A673 (cell line): ENCODE results near the gene XRCC6. TPM values are rescaled to one million over a fixed set of nuclear protein-coding genes. Genes with fewer than 3 reads are reported as not detected.
A peak's percentile ranks its signal among the peaks of the same experiment; 100 is the strongest.

Experiments
- BruUV-seq: library from RNA; stranded (reverse); fragments of 400-500 nt; replicated peaks from 2 replicates; lab custom pipeline; 2021; lab: Mats Ljungman, UMichigan
- CTCF ChIA-PET: fragments of 300-600 bp; sonication (Branson Sonifier 250); formaldehyde crosslinking; loops from one replicate; lab custom pipeline; 2022; ENCODE audit warnings: antibody characterized with exemption; lab: Charles Lee
- POLR2A ChIA-PET: fragments of 300-600 bp; sonication (Branson Sonifier 250); formaldehyde crosslinking; loops from one replicate; lab custom pipeline; 2022; ENCODE audit warnings: antibody characterized with exemption; ENCODE audit not compliant: low non-redundant PET; lab: Charles Lee
- DNase-seq: peaks from one replicate; pipeline ENCODE4 v3.0.0-alpha.2; 2015; ENCODE audit warnings: low spot score
- H3K27ac ChIP-seq: fragments of 200-600 bp; sonication (generic); 2 replicates; pipeline ENCODE4 v1.5.1; 2016; ENCODE audit warnings: mixed run types, low read depth, mild to moderate bottlenecking, mixed read lengths, antibody characterized with exemption, low read length; ENCODE audit not compliant: poor library complexity, severe bottlenecking
- H3K27me3 ChIP-seq: fragments of 200-600 bp; sonication (generic); replicated peaks from 2 replicates; pipeline ENCODE4 v1.6.1; 2017; ENCODE audit warnings: mixed run types, low read depth, mild to moderate bottlenecking, mixed read lengths, antibody characterized with exemption, low read length; ENCODE audit not compliant: insufficient read depth, poor library complexity
- H3K36me3 ChIP-seq: fragments of 200-600 bp; sonication (generic); 2 replicates; pipeline ENCODE4 v1.6.1; 2016; ENCODE audit warnings: mixed run types, mild to moderate bottlenecking, mixed read lengths, antibody characterized with exemption, low read length; ENCODE audit not compliant: insufficient read depth, poor library complexity, severe bottlenecking
- H3K4me1 ChIP-seq: fragments of 200-600 bp; sonication (generic); 2 replicates; pipeline ENCODE4 v1.6.1; 2017; ENCODE audit warnings: mixed run types, mild to moderate bottlenecking, mixed read lengths, antibody characterized with exemption, low read length; ENCODE audit not compliant: insufficient read depth, poor library complexity, severe bottlenecking
- H3K4me3 ChIP-seq: fragments of 200-600 bp; sonication (generic); 2 replicates; pipeline ENCODE4 v1.5.1; 2016; ENCODE audit warnings: low read depth, mixed run types, mild to moderate bottlenecking, mixed read lengths, low read length; ENCODE audit not compliant: poor library complexity, severe bottlenecking
- H3K9me3 ChIP-seq: fragments of 200-600 bp; sonication (generic); 2 replicates; pipeline ENCODE4 v1.6.1; 2016; ENCODE audit warnings: mixed run types, low read depth, mild to moderate bottlenecking, mixed read lengths, antibody characterized with exemption, low read length; ENCODE audit not compliant: poor library complexity, severe bottlenecking
- EZH2 ChIP-seq: fragments of 200-600 bp; sonication (generic); IDR thresholded peaks from 2 replicates; pipeline ENCODE4 v1.6.1; 2017; ENCODE audit warnings: borderline replicate concordance, low read depth, mild to moderate bottlenecking, mixed read lengths, antibody characterized with exemption, low read length; ENCODE audit not compliant: poor library complexity, severe bottlenecking
- intact Hi-C: fragments of 100-400 bp; cut with micrococcal nuclease; formaldehyde crosslinking; loops from one replicate; pipeline ENCODE4 v1.10.0; 2022; ENCODE audit not compliant: unreplicated experiment
- total RNA-seq: library from RNA; stranded (reverse); gene quantifications from 2 replicates; pipeline ENCODE4 v1.2.3, GENCODE V29; 2021
- TF ChIP-seq, protein P1 (sequence below): fragments of 300-800, 200-600 bp; sonication (generic); conservative IDR thresholded peaks from 2 replicates; pipeline ENCODE4 v1.5.1; 2017; ENCODE audit warnings: low read depth, mild to moderate bottlenecking, antibody characterized with exemption, low read length, moderate library complexity, mixed read lengths

The XRCC6 gene
- total RNA-seq, 1 experiment from 2014 or later: 558 TPM

DNA sequence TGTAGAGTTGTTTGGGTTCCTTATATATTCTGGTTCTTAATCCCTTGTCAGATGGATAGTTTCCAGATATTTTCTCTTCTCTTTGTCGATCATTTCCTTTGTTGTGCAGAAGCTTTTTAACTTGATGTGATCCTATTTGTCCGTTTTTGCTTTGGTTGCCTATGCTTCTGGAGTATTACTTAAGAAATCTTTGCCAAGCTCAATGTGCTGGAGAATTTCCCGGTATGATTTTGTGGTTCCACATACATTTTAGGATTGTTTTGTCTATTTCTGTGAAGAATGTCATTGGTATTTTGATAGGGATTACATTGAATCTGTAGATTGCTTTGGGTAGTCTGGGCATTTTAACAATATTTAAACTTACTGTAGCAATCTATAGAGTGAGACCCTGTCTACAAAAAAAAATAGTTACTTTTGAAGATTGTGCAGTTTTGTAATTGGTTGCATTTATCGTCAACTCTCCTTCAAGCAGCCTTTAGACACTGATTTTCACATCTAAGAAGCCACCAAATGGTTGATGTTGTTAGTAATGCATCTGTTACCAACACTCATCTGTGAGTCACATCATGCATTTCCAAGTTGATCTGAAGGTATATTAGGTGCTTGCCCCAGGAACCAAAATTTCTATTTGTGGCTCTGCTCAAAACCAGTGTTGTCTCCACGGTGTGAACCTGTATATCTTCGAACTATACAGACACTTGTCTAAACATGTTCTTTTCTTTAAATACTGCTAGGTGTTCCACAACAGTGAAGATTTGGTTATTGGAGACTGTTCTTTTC lies 21.4 kb downstream of the XRCC6 start:
- Histone ChIP-seq H3K27me3 (no peaks in the 10 kb centered on the region), H3K9me3 (no peaks in the 10 kb centered on the region), H3K4me1 (no peaks in the 10 kb centered on the region), H3K36me3 (peaks cover 94% of the 10 kb centered on the region), H3K27ac (no peak overlapping the region), H3K4me3 (no peak overlapping the region)
- ChIA-PET CTCF (no interaction called here), POLR2A (no interaction called here)
- TF ChIP-seq, protein P1, sequence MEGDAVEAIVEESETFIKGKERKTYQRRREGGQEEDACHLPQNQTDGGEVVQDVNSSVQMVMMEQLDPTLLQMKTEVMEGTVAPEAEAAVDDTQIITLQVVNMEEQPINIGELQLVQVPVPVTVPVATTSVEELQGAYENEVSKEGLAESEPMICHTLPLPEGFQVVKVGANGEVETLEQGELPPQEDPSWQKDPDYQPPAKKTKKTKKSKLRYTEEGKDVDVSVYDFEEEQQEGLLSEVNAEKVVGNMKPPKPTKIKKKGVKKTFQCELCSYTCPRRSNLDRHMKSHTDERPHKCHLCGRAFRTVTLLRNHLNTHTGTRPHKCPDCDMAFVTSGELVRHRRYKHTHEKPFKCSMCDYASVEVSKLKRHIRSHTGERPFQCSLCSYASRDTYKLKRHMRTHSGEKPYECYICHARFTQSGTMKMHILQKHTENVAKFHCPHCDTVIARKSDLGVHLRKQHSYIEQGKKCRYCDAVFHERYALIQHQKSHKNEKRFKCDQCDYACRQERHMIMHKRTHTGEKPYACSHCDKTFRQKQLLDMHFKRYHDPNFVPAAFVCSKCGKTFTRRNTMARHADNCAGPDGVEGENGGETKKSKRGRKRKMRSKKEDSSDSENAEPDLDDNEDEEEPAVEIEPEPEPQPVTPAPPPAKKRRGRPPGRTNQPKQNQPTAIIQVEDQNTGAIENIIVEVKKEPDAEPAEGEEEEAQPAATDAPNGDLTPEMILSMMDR: no peak
- TF ChIP-seq EZH2: no peak
- BruUV-seq: no TSS peak
- no peak for DNase-seq
- intact Hi-C loops: no loop called here

GRCh38 chr22:41647771-41648170 lies 26.7 kb downstream of the XRCC6 start:
- intact Hi-C loops: no loop called here
- Histone ChIP-seq H3K27me3 (no peaks in the 10 kb centered on the region), H3K4me1 (no peaks in the 10 kb centered on the region), H3K4me3 (no peak overlapping the region), H3K9me3 (no peaks in the 10 kb centered on the region), H3K27ac (no peak overlapping the region), H3K36me3 (peaks cover 82% of the 10 kb centered on the region)
- ChIA-PET CTCF (no interaction called here), POLR2A (no interaction called here)
- BruUV-seq: no TSS peak
- DNase-seq: no peak
- TF ChIP-seq EZH2: no peak
- TF ChIP-seq, protein P1: no peak

- intact Hi-C loops: no loop called here
- Histone ChIP-seq H3K27me3 (no peaks in the 10 kb centered on the region), H3K36me3 (peaks cover 82% of the 10 kb centered on the region), H3K27ac (no peak overlapping the region), H3K9me3 (no peaks in the 10 kb centered on the region), H3K4me3 (no peak overlapping the region), H3K4me1 (no peaks in the 10 kb centered on the region)
- no TSS peak for BruUV-seq
- no peak for TF ChIP-seq EZH2
- TF ChIP-seq, protein P1: no peak
- peak; percentile 25 for DNase-seq
- ChIA-PET POLR2A (no interaction called here), CTCF (no interaction called here)
Measured at GRCh38 chr22:41648432-41648831, 27.3 kb downstream of the XRCC6 start.
